GM18951 (cell line): ENCODE data around the gene TRAF2.

Source experiments
- POLR2A ChIP-seq: IDR thresholded peaks from 4 replicates; pipeline ENCODE4 v1.6.1; 2011; ENCODE audit warnings: mild to moderate bottlenecking; ENCODE audit not compliant: insufficient read length, insufficient read depth; ENCODE audit errors: extremely low read depth
- in situ Hi-C: fragments of 300-500 bp; cut with MboI; formaldehyde crosslinking; loops from one replicate; pipeline ENCODE4 v1.12.0; 2022; ENCODE audit warnings: low sequenced_read_pairs, mixed read lengths, inconsistent platforms; ENCODE audit not compliant: unreplicated experiment

TRAF2 gene

DNA sequence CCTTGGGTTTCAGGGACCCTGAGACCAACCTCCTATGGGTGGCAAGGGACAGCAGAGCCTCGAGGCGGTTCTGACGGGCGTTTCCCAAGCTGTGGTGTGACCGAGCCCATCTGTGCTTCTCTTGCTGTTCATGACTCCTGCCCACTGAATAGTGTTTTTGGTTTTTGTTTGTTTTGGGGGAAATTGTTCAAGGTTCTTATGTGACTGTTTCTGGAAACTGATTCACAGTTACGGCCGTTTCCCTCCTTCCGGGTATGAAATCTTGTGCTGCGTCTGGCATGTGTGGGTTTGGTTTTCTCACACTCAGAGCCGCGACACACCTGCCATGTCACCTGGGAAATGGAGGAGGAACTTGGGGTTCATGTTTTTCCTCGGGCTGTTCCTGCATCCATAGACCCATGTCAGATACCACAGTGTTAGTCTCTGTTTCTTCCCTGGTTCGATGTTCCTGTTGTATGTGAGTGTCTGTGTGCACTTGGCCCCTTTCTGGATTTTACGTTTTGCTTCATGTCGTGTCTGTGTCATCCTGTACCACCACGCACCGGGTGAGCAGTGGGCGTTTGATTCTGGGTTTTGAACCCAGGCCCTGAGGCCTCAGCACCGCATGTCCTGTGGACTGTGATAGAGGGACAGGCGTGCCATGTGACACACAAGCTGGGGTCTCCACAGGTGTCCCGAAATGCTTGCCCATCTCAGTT is 29.5 kb downstream of the TRAF2 start:
- in situ Hi-C loops = no loop called here
- TF ChIP-seq POLR2A = no peak

DNA sequence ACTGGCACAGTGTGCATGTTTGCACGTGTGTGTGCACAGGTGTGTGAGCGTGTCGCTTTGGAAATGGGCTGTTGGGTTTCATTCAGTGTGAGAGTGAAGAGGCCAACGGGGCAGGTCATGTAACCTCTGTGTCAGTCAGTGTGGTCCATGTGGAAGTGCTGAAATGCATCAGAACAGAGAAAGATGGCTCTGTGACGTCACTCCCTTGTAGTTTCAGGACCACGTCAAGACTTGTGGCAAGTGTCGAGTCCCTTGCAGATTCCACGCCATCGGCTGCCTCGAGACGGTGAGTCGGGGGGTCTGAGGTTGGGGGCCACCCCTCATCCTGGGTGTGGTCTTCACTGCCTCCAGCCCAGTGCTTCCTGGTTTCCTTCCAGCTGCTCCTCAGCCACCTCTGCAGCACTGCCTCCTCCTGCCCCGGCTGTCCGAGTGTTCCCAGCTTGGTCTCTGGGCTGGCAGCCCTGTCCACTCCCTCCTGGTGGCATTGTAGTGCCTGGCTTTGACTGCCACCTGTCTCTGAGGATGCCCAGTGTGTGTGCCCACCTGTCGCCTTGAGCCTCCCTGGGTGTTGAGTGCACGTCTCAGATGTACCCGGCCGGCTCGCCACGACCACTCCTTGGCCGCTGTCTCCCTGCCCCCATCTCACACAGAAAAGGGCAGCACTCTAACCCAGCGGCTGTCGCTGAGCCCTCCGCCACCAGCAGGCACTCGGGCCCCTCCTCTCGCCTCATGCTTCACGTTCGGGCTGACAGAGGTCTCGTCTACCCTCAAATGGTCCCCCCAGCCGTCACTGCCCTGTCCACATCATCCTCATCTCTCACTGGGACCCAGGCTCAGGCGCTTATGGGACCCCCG is 30.2 kb downstream of the TRAF2 start:
- TF ChIP-seq POLR2A = no peak
- in situ Hi-C loops = no loop called here

DNA sequence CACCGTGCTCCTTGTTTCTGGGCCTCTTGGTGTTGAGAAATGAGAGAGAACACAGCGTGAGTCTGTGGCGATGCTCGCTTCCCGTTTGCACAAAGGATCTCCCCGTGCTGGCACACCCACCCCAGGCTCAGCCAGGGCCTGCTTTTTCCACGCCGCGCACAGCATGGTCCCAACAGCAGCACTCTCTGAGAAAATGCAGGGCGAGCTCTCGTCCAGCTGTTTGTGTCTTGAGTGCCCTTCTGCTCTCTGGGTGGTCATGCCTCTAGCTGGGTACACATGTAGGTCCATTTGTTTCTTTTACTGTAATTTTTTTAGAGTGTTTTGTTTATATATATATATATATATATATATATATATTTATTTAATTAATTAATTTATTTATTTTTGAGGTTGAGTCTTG is 31.6 kb downstream of the TRAF2 start:
- in situ Hi-C loops = no loop called here
- TF ChIP-seq POLR2A = no peak

DNA sequence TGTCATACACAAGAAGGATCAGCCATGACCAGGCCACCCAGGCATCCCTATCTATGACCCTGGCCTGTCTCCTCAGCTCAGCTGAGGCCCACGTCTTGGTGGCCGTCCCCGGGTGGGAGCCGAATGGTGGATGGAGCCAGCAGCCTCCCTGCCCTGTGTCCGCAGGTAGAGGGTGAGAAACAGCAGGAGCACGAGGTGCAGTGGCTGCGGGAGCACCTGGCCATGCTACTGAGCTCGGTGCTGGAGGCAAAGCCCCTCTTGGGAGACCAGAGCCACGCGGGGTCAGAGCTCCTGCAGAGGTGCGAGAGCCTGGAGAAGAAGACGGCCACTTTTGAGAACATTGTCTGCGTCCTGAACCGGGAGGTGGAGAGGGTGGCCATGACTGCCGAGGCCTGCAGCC is 33.8 kb downstream of the TRAF2 start:
- no peak for TF ChIP-seq POLR2A
- in situ Hi-C loops = no loop called here

DNA sequence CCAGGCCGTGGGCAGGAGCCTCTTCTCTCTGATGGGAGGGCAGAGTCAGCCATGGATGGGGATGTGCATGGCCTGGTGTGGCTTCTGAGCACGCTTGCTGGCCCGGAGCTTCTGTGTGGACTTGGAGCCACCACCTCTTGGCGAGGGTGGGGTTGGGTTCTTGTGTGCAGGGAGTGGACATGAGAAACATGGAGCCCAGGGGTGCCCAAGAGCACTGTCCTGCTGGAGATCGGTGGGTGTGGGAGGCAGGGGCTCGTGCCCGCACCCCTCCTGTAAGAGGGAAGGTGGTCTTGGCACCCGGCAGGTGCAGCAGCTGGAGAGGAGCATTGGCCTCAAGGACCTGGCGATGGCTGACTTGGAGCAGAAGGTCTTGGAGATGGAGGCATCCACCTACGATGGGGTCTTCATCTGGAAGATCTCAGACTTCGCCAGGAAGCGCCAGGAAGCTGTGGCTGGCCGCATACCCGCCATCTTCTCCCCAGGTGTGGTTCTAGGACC is 34.5 kb downstream of the TRAF2 start:
- no peak for TF ChIP-seq POLR2A
- in situ Hi-C loops = no loop called here

DNA sequence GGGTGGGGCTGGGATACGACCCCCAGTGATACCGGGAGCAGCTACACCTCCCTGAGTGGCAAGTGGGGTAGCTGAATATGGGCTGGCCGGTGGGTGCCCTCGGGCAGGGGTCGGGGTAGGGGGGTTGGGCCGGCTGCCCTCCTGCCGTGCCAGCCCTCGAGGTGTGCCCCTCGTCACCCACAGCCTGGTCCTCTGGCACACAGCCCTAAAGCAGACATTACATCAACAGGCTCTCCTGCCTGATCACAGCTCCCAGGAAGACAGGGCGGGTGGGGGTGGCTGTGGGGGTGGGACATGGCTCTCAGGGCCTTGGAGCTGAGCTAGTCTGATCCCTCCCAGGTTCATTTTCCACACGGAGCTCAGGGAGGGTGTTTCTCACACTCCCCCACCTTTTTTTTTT is 35.0 kb downstream of the TRAF2 start:
- in situ Hi-C loops = no loop called here
- no peak for TF ChIP-seq POLR2A

DNA sequence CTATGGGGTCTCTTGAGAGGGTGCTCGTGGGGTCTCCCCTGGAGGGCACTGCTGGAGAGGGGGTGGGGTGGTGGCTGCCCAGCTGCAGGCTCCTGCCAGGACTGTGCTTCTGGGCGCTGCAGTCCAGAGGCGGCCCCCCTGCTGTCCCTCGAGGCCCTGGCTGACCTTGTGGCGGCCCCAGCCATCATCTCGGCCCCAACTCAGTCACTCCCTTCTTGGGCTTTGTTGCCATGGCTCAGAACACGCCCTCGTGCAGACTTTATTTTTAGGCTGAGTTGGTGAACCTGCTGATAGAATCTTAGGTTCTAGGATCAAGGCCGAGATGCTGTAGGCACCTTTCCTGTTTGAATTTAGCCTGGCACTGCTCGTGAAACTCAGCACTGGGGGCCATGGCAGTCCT is 35.4 kb downstream of the TRAF2 start:
- TF ChIP-seq POLR2A = no peak
- in situ Hi-C loops = no loop called here

DNA sequence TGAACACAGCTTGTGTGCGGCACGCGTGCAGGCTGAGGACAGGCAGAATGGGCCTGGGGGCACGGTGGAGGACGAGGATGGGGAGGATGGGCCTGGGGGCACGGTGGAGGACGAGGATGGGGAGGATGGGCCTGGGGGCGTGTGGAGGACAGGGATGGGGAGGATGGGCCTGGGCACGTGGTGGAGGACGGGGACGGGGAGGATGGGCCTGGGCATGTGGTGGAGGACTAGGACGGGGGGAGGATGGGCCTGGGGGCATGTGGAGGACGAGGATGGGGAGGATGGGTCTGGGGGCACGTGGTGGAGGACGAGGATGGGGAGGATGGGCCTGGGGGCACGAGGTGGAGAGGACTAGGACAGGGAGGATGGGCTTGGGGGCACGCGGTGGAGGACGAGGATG is 36.2 kb downstream of the TRAF2 start:
- in situ Hi-C loops = no loop called here
- no peak for TF ChIP-seq POLR2A

DNA sequence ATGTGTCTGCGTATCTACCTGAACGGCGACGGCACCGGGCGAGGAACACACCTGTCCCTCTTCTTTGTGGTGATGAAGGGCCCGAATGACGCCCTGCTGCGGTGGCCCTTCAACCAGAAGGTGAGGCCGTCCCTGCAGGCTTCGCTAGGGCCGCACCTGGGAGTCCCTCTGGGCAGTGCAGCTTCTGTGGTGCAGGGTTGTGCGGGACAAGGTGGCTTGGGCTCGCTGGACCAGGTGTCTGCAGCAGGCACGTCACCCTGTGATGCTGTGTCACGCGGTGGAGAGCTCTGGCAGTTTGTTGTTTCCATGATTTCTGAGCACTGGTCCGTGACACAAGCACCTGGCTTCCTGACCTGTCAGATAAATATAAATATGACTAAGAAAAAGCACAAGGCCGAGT is 37.6 kb downstream of the TRAF2 start:
- in situ Hi-C loops = no loop called here
- no peak for TF ChIP-seq POLR2A

DNA sequence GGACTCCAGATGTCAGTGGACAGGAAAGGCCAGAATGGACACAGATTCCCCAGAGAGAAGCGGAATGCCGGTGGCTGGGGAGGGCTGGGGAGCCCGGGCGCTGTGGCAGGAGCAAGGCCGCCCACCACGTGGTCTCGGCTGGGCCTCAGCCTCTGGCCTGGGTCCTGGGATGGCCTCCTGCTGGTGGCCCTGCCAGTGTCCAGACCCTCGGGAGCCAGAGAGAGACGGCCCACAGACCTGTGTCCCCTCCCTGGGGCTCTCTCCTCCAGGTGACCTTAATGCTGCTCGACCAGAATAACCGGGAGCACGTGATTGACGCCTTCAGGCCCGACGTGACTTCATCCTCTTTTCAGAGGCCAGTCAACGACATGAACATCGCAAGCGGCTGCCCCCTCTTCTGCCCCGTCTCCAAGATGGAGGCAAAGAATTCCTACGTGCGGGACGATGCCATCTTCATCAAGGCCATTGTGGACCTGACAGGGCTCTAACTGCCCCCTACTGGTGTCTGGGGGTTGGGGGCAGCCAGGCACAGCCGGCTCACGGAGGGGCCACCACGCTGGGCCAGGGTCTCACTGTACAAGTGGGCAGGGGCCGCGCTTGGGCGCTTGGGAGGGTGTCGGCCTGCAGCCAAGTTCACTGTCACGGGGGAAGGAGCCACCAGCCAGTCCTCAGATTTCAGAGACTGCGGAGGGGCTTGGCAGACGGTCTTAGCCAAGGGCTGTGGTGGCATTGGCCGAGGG is 39.3 kb downstream of the TRAF2 start:
- TF ChIP-seq POLR2A = no peak
- in situ Hi-C loops = no loop called here

DNA sequence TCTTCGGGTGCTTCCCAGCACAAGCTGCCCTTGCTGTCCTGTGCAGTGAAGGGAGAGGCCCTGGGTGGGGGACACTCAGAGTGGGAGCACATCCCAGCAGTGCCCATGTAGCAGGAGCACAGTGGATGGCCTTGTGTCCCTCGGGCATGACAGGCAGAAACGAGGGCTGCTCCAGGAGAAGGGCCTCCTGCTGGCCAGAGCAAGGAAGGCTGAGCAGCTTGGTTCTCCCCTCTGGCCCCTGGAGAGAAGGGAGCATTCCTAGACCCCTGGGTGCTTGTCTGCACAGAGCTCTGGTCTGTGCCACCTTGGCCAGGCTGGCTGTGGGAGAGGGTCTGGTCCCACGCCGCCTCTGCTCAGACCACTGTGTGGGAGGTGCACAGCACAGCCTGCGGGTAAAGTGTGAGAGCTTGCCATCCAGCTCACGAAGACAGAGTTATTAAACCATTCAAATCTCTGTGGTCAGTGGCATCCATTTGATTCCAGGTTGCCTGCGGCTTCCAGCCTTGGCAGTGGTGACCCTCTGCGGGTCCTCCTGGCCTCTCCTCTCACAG is 39.9 kb downstream of the TRAF2 start:
- in situ Hi-C loops = no loop called here
- TF ChIP-seq POLR2A = no peak

DNA sequence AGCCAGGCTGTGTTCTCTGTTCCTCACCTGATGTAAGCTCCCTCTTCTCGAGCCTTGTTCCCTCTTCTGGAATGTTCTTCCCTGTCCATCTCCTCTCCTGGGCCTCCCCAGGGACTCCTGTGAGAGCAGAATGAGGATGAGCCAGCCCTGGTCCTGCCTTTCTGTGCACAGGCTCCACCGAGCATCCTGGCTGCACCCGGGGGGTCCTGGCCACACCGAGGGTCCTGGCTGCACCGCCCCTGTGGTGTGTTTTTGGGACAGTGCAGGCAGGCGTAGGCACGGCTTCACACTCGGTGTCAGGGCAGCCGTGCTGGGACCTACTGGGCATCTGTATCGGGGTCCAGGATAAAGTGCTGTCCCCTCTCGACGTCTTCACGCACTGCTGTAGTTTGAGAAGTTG is 40.4 kb downstream of the TRAF2 start:
- in situ Hi-C loops = no loop called here
- no peak for TF ChIP-seq POLR2A

DNA sequence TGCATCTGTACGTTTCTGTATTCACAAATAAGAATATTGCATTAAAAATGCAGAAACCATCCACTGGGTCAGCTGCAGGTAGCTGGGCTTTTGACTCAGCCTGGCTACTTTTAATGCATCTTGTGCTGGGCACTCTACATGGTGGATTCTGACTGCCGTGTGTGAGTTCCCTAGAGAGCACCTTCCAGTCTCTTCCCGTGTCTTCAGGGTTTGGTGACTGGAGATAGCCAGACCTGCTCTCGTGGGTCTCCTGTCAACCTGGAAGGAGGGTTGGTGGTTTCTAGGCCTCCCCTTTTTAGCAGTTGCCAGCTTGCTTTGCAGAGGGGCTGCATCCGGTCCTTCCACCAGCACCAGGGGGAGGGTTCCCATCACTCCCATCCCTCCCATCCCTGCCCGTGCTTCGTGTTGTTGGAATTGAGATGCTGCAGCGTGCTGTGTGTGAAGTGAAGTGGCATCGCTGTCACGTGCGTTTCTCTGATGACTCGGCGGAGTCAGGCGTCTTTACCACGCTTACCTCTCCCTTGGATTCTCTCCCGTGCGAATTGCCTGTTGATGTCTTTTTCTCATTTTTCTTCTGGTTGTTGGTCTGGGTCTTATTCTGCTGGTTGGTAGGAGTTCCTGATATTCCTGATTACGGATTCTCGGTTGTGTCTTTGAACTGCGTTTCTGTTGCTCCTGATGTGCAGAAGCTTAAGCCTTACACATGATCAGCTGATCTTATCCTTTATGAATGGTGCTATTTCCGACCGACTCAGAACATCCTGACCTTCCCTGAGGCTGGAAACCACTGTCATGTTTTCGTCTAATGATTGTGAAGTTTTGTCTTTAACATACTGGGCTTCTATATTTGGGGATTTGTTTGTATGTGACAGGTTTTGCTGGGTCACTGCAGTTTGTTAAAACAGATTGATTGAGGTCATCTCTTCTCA is 41.3 kb downstream of the TRAF2 start:
- no peak for TF ChIP-seq POLR2A
- in situ Hi-C loops = no loop called here

DNA sequence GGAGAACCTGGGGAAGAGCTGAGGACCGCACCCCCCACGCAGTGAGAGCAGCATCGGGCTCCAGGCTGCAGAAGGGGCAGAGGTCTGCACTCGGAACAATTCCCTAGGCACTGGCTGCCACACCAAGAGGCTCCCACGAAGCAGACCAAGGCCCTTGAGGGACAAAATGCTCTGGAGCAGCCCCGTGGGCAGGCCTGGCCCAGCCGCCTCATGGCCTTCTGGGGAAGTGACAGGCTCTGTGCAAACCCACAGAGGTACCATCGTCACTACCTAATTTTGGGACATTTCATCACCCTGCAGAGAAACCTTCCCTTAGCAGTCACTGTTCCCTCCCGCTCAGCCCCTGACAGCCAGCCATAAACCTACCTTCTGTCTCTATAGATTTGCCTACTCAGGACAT is 42.3 kb downstream of the TRAF2 start:
- in situ Hi-C loops = no loop called here

More for the DNA sequence above, 42.3 kb downstream of the TRAF2 start:
- no peak for TF ChIP-seq POLR2A
